Spleen (tissue), 11 donors: ENCODE measurements around the gene ANKRD45. TPM values are rescaled to one million over a fixed set of nuclear protein-coding genes. Genes with fewer than 3 reads are reported as not detected.
"Not testable (repeated sequence)": the region's sequence is repeated elsewhere in the genome, so short reads cannot be mapped to it uniquely, and the experiment has no call there.

Source experiments
- DNase-seq: peaks from one replicate; pipeline ENCODE4 v3.0.0-alpha.2; 2020
- H3K27ac ChIP-seq, 8 donors: fragments of 200-600 bp; sonication (generic) in 7 of 8; 1 replicate in 4 of 8; 2 replicates in 4 of 8; pipeline versions ENCODE4 v1.5.0 to v1.8.0; 2016 to 2021; ENCODE audit warnings: inconsistent platforms in 4 of 8, mild to moderate bottlenecking in 4 of 8, moderate library complexity in 1 of 8
- H3K27me3 ChIP-seq, 7 donors: fragments of 200-600 bp; sonication (generic) in 6 of 7; replicated peaks in 1 of 7; 1 replicate in 4 of 7; 2 replicates in 3 of 7; pipeline versions ENCODE4 v1.5.0 to v1.8.0; 2016 to 2021; ENCODE audit warnings: inconsistent platforms in 3 of 7, mild to moderate bottlenecking in 1 of 7
- H3K36me3 ChIP-seq, 6 donors: fragments of 200-600 bp; sonication (generic) in 5 of 6; 1 replicate in 4 of 6; 2 replicates in 2 of 6; pipeline versions ENCODE4 v1.5.0 to v1.8.0; 2016 to 2021; ENCODE audit warnings: inconsistent platforms in 2 of 6
- H3K4me1 ChIP-seq, 6 donors: fragments of 200-600 bp; sonication (generic) in 5 of 6; 1 replicate in 3 of 6; 2 replicates in 3 of 6; pipeline versions ENCODE4 v1.5.0 to v1.8.0; 2016 to 2021; ENCODE audit warnings: inconsistent platforms in 3 of 6
- H3K4me3 ChIP-seq, 8 donors: fragments of 200-600 bp; sonication (generic) in 7 of 8; 1 replicate in 4 of 8; 2 replicates in 4 of 8; pipeline versions ENCODE4 v1.5.0 to v1.8.0; 2016 to 2021; ENCODE audit warnings: inconsistent platforms in 4 of 8, mild to moderate bottlenecking in 4 of 8, moderate library complexity in 2 of 8
- H3K9me3 ChIP-seq, 8 donors: fragments of 200-600 bp; sonication (generic) in 7 of 8; 1 replicate in 4 of 8; 2 replicates in 4 of 8; pipeline versions ENCODE4 v1.5.0 to v1.8.0; 2016 to 2021; ENCODE audit warnings: inconsistent platforms in 4 of 8
- CTCF ChIP-seq, 11 experiments: fragments of 200-600 bp in 7 of 11; fragments of 450-650 bp in 4 of 11; sonication (generic) in 4 of 11; IDR thresholded peaks in 8 of 11; conservative IDR thresholded peaks in 3 of 11; 1 replicate in 7 of 11; 2 replicates in 4 of 11; pipeline versions ENCODE4 v1.4.0 to v1.8.0; 2016 to 2021; ENCODE audit warnings: antibody characterized with exemption in 11 of 11, inconsistent platforms in 4 of 11, mild to moderate bottlenecking in 1 of 11
- POLR2A ChIP-seq, 3 donors: fragments of 450-650 bp; IDR thresholded peaks; one replicate each; pipeline ENCODE4 v1.5.1; 2017; ENCODE audit warnings: antibody characterized with exemption in 3 of 3, mild to moderate bottlenecking in 1 of 3
- POLR2AphosphoS5 ChIP-seq, 3 donors: sonication (generic); formaldehyde crosslinking; IDR thresholded peaks; one replicate each; pipeline ENCODE4 v1.5.1; 2017; ENCODE audit warnings: antibody characterized with exemption in 3 of 3
- WGBS, 5 donors: extraction: QIAGEN DNeasy Blood & Tissue Kit in 3 of 5; methylation state at CpG; one replicate each; pipeline versions ENCODE4 v1.1.5 to v1.1.7; 2013 to 2018; 5-methylcytosine and 5-hydroxymethylcytosine counted together
- intact Hi-C: fragments of 100-400 bp; cut with DNase I; formaldehyde crosslinking; loops from one replicate; pipeline ENCODE4 v1.15.0; 2023; ENCODE audit warnings: low total_unique reads
- polyA plus RNA-seq, 3 donors: library from polyadenylated mRNA; stranded (reverse); fragments of 200-250 nt; gene quantifications; one replicate each; pipeline ENCODE4 v1.2.1, GENCODE V29; 2013
- total RNA-seq, 7 donors: library from RNA; depleted of rRNA in 3 of 7; stranded (reverse); fragments of >200 nt in 3 of 7; fragmentation: NEBNext Ultra II Directional in 4 of 7; extraction: Animal tissue kit (Norgen Biotek cat#: 25700) in 4 of 7; gene quantifications; one replicate each; pipeline versions ENCODE4 v1.1.0 to v1.2.1, GENCODE V29; 2016 to 2021
- donor health status: healthy with polysubstance abuse.
- donor health status: DM: no; HTN: no; CAD: no; lungs with moderate emphysema.
- donor health status: DM: no; HTN: no; CAD: no.
- donor health status: Bipolar disorder and iron deficiency.
- donor health status: healthy.
- donor health status: DM: no; HTN: no; CAD: no.
- donor health status: DM: yes; HTN: yes; CAD: no.

The ANKRD45 gene
- total and polyA plus RNA-seq, 10 donors: 0.13 to 1.1 (median 0.73) TPM; not detected in 1

- TF ChIP-seq POLR2A (IDR thresholded peaks at IDR 0.05) (no peak), POLR2AphosphoS5 (IDR thresholded peaks at IDR 0.05) (no peak), CTCF (IDR thresholded peaks at IDR 0.05 in 8 of 11, conservative IDR thresholded peaks at IDR 0.05 in 3 of 11) (no peak)
- no peak for DNase-seq
- intact Hi-C loops: no loop called here
- H3K27me3 ChIP-seq: no peaks in the 10 kb centered on the region
- no peaks in the 10 kb centered on the region for H3K36me3 ChIP-seq
- no peak overlapping the region for H3K4me3 ChIP-seq
- peaks cover 0 to 15% (median 7%) of the 10 kb centered on the region in 8 donors for H3K9me3 ChIP-seq
- H3K27ac ChIP-seq: no peak overlapping the region
- no peaks in the 10 kb centered on the region for H3K4me1 ChIP-seq
Measured at GRCh38 chr1:173627269-173627668, 42.4 kb downstream of the ANKRD45 start.

GRCh38 chr1:173616859-173617258 is 52.8 kb downstream of the ANKRD45 start:
- H3K4me3 ChIP-seq: no peak overlapping the region
- H3K27ac ChIP-seq: no peak overlapping the region
- H3K9me3 ChIP-seq: peaks cover 6 to 42% (median 34%) of the 10 kb centered on the region in 8 donors
- WGBS, 5 donors: 69 to 85% (median 73%) methylated on average over 4 of the region's 4 CpGs
- no peak for DNase-seq
- H3K36me3 ChIP-seq: no peaks in the 10 kb centered on the region
- no peaks in the 10 kb centered on the region for H3K4me1 ChIP-seq
- intact Hi-C loops: no loop called here
- H3K27me3 ChIP-seq: no peaks in the 10 kb centered on the region
- TF ChIP-seq POLR2A (IDR thresholded peaks at IDR 0.05) (no peak), POLR2AphosphoS5 (IDR thresholded peaks at IDR 0.05) (no peak), CTCF (IDR thresholded peaks at IDR 0.05 in 8 of 11, conservative IDR thresholded peaks at IDR 0.05 in 3 of 11) (no peak)

GRCh38 chr1:173613086-173613485 is 56.6 kb downstream of the ANKRD45 start:
- intact Hi-C loops, DNase-seq, H3K4me1 ChIP-seq, H3K27me3 ChIP-seq, H3K36me3 ChIP-seq, H3K27ac ChIP-seq, H3K4me3 ChIP-seq: not testable (repeated sequence)
- H3K9me3 ChIP-seq: peaks cover 0 to 19% (median 10%) of the 10 kb centered on the region in 8 donors
- WGBS, 5 donors: 90 to 97% (median 94%) methylated on average over 16 to 32 of the region's 32 CpGs

- no peaks in the 10 kb centered on the region for H3K4me1 ChIP-seq
- no peak overlapping the region for H3K27ac ChIP-seq
- WGBS, 5 donors: 85 to 92% (median 91%) methylated on average over 4 of the region's 4 CpGs
- peaks cover 0 to 8% (median 0%) of the 10 kb centered on the region in 8 donors for H3K9me3 ChIP-seq
- H3K36me3 ChIP-seq: no peaks in the 10 kb centered on the region
- intact Hi-C loops: no loop called here
- DNase-seq: no peak
- no peak overlapping the region for H3K4me3 ChIP-seq
- no peak for TF ChIP-seq POLR2AphosphoS5 (IDR thresholded peaks at IDR 0.05)
- TF ChIP-seq CTCF (IDR thresholded peaks at IDR 0.05 in 8 of 11, conservative IDR thresholded peaks at IDR 0.05 in 3 of 11): no peak
- TF ChIP-seq POLR2A (IDR thresholded peaks at IDR 0.05): no peak
- H3K27me3 ChIP-seq: no peaks in the 10 kb centered on the region
Measured at GRCh38 chr1:173608503-173609216, 61.0 kb downstream of the ANKRD45 start.
